ENCODE measurements around the gene WTAP. TPM values are rescaled to one million over a fixed set of nuclear protein-coding genes. Genes with fewer than 3 reads are reported as not detected.
A peak's percentile ranks its signal among the peaks of the same experiment; 100 is the strongest.

WTAP gene
- total RNA-seq (2021) (44.7 and 46.5 TPM in 2 replicates), Bru-seq, nascent RNA (percentile 95 among the genes with signal in this experiment), BruChase-seq, experiment 1, labeled RNA remaining after a 2-hour chase (percentile 91 among the genes with signal in this experiment), BruChase-seq, experiment 2, labeled RNA remaining after a 6-hour chase (percentile 88 among the genes with signal in this experiment)
- long read RNA-seq, transcript WTAP-206 (8 exons, 2,109 nt) = minor isoform, 5 of 39 reads
- long read RNA-seq, transcript WTAP-201 (6 exons, 1,622 nt) = major isoform, 25 of 39 reads
- long read RNA-seq, partial matches to known transcripts = 4 of 39 reads
- long read RNA-seq, other reads (novel, unspliced or antisense) = 0 of 39 reads

DNA sequence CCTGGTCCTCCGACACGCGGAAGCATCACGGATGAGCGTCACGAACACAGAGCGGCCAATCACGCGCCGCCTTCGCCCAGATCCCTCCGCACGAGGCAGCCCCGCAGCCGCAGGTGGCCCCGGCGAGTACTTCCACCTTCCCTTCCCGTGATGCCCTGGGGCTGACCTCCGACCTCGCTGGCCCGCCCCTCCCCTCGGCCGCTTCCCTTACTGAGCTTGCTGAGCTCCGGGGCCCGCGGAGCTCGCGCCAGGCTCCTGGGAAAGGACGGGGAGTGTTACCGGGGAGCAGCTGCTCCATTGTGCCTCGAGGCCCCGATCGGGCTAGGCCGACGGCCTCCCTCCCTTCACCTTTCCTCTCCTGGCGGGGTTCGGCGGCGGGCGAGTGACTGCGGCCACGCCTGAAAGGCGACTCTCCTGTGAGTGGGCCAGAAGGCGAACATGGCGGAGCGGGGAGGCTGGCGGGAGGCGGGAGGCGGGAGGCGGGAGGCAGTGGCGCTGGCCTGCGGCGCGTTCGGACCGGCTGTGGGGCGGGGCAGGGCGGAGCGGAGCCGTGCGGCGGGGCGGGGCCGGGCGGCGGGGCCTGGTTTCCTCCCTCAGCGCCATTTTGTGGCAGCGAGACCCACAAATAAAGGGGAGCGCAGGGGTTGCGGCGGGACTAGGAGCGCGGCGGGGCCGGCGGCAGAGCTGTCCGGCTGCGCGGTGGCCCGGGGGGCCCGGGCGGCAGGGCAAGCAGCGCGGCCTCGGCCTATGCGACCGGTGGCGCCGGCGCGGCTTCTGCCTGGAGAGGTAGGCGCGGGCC is at the start of gene WTAP:
TSS of gene WTAP (plus strand) at position 589 of the 799 bp plus-strand sequence. CDS start 8,760 bp downstream, outside the sequence.
- peak within 1 kb of the TSS; percentile 96 for H3K4me2 ChIP-seq
- H3K9me2 ChIP-seq (ENCODE audit: insufficient read depth) = no peaks in the 10 kb centered on the region
- H4K20me1 ChIP-seq (ENCODE audit: insufficient read depth) = peaks cover 42% of the 10 kb centered on the region
- no peaks in the 10 kb centered on the region for H3K9me3 ChIP-seq (ENCODE audit: insufficient read depth, low read depth)
- H3K79me2 ChIP-seq (ENCODE audit: low read depth) = peaks cover 93% of the 10 kb centered on the region
- peak; percentile 87 to 90 for DNase-seq
- H3K27ac ChIP-seq = peak within 1 kb of the TSS; percentile 91
- peak within 1 kb of the TSS; percentile 90 for H2AFZ ChIP-seq
- no TSS peak for BruUV-seq (replicated peaks)
- POLR2A ChIA-PET (ENCODE audit: unreplicated experiment) = interaction anchor here (0.5 to 0.6 kb wide), 5 partner anchors 14 to 425 kb away, joined by 3 to 10 read pairs (median 5); no protein-coding TSS in a partner anchor
- intact Hi-C loops (cut with micrococcal nuclease; ENCODE audit: unreplicated experiment) = loop anchor here (1.0 to 2.0 kb wide), 3 partner anchors 32 to 64 kb away; partner anchors contain the start of genes ACAT2 and MRPL18
- TF ChIP-seq, protein P1, sequence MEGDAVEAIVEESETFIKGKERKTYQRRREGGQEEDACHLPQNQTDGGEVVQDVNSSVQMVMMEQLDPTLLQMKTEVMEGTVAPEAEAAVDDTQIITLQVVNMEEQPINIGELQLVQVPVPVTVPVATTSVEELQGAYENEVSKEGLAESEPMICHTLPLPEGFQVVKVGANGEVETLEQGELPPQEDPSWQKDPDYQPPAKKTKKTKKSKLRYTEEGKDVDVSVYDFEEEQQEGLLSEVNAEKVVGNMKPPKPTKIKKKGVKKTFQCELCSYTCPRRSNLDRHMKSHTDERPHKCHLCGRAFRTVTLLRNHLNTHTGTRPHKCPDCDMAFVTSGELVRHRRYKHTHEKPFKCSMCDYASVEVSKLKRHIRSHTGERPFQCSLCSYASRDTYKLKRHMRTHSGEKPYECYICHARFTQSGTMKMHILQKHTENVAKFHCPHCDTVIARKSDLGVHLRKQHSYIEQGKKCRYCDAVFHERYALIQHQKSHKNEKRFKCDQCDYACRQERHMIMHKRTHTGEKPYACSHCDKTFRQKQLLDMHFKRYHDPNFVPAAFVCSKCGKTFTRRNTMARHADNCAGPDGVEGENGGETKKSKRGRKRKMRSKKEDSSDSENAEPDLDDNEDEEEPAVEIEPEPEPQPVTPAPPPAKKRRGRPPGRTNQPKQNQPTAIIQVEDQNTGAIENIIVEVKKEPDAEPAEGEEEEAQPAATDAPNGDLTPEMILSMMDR (conservative IDR thresholded peaks at IDR 0.05) = no peak
- TF ChIP-seq EZH2 (IDR thresholded peaks at IDR 0.05; ENCODE audit: low read depth) = no peak
- no peaks in the 10 kb centered on the region for H3K27me3 ChIP-seq (ENCODE audit: insufficient read depth, low read depth)
- peaks cover 17% of the 10 kb centered on the region for H3K4me1 ChIP-seq (replicated peaks; ENCODE audit: insufficient read depth)
- H3F3A ChIP-seq (ENCODE audit: insufficient read depth, low read depth) = peaks cover 4% of the 10 kb centered on the region; the same call in 1 of the 2 replicates
- H3K4me3 ChIP-seq = peak within 1 kb of the TSS; percentile 69
- CTCF ChIA-PET = interaction anchor here (0.6 kb wide), 2 partner anchors 10 to 33 kb away, joined by 3 to 5 read pairs; no protein-coding TSS in a partner anchor
- peaks cover 18% of the 10 kb centered on the region for H3K36me3 ChIP-seq (ENCODE audit: low read depth)

- 0 out of 2 replicates have a peak, but pooled peaks cover 6% of the 10 kb centered on the region for H3F3A ChIP-seq (ENCODE audit: insufficient read depth, low read depth)
- H4K20me1 ChIP-seq (ENCODE audit: insufficient read depth) = no peaks in the 10 kb centered on the region
- H3K4me2 ChIP-seq = no peak overlapping the region
- H2AFZ ChIP-seq = no peak overlapping the region
- no peak overlapping the region for H3K4me3 ChIP-seq
- TF ChIP-seq, protein P1 (conservative IDR thresholded peaks at IDR 0.05) = no peak
- TF ChIP-seq EZH2 (IDR thresholded peaks at IDR 0.05; ENCODE audit: low read depth) = no peak
- intact Hi-C loops (cut with micrococcal nuclease; ENCODE audit: unreplicated experiment) = no loop called here
- DNase-seq = no peak
- POLR2A ChIA-PET (ENCODE audit: unreplicated experiment) = no interaction called here
- H3K27me3 ChIP-seq (ENCODE audit: insufficient read depth, low read depth) = no peaks in the 10 kb centered on the region
- H3K9me2 ChIP-seq (ENCODE audit: insufficient read depth) = no peaks in the 10 kb centered on the region
- no peak overlapping the region for H3K27ac ChIP-seq
- H3K79me2 ChIP-seq (ENCODE audit: low read depth) = no peaks in the 10 kb centered on the region
- H3K36me3 ChIP-seq (ENCODE audit: low read depth) = no peaks in the 10 kb centered on the region
- H3K9me3 ChIP-seq (ENCODE audit: insufficient read depth, low read depth) = no peaks in the 10 kb centered on the region
- CTCF ChIA-PET = no interaction called here
- BruUV-seq (replicated peaks) = no TSS peak
- no peaks in the 10 kb centered on the region for H3K4me1 ChIP-seq (replicated peaks; ENCODE audit: insufficient read depth)
Measured at GRCh38 chr6:159677506-159678165, 49.7 kb upstream of the WTAP start.

GRCh38 chr6:159678574-159678973 is 48.7 kb upstream of the WTAP start:
- H3F3A ChIP-seq (ENCODE audit: insufficient read depth, low read depth) = 0 out of 2 replicates have a peak, but pooled peaks cover 6% of the 10 kb centered on the region
- H2AFZ ChIP-seq = no peak overlapping the region
- no peaks in the 10 kb centered on the region for H3K36me3 ChIP-seq (ENCODE audit: low read depth)
- no peaks in the 10 kb centered on the region for H3K9me2 ChIP-seq (ENCODE audit: insufficient read depth)
- no TSS peak for BruUV-seq (replicated peaks)
- no peaks in the 10 kb centered on the region for H3K27me3 ChIP-seq (ENCODE audit: insufficient read depth, low read depth)
- H3K79me2 ChIP-seq (ENCODE audit: low read depth) = no peaks in the 10 kb centered on the region
- no peaks in the 10 kb centered on the region for H4K20me1 ChIP-seq (ENCODE audit: insufficient read depth)
- no peak overlapping the region for H3K4me2 ChIP-seq
- H3K27ac ChIP-seq = no peak overlapping the region
- no peak overlapping the region for H3K4me3 ChIP-seq
- intact Hi-C loops (cut with micrococcal nuclease; ENCODE audit: unreplicated experiment) = no loop called here
- ChIA-PET POLR2A (ENCODE audit: unreplicated experiment) (no interaction called here), CTCF (no interaction called here)
- no peaks in the 10 kb centered on the region for H3K9me3 ChIP-seq (ENCODE audit: insufficient read depth, low read depth)
- TF ChIP-seq EZH2 (IDR thresholded peaks at IDR 0.05; ENCODE audit: low read depth) = no peak
- TF ChIP-seq, protein P1 (conservative IDR thresholded peaks at IDR 0.05) = no peak
- no peak for DNase-seq
- H3K4me1 ChIP-seq (replicated peaks; ENCODE audit: insufficient read depth) = no peaks in the 10 kb centered on the region
